ENCODE measurements around the gene USP31. TPM values are rescaled to one million over a fixed set of nuclear protein-coding genes. Genes with fewer than 3 reads are reported as not detected.

The USP31 gene
- total and polyA plus RNA-seq, 2 of the 13 experiments (the other 11 are each of a cell fraction or from before 2014, with no cell fraction given) = 22.5 to 23.3 TPM

GRCh38 chr16:23060458-23061320 is 88.6 kb downstream of the USP31 start (continued):
- peak; percentile 65 for TF ChIP-seq HNF1B (CRISPR knock-in tag; IDR thresholded peaks at IDR 0.05)
- TF ChIP-seq IRF2 (CRISPR knock-in tag; IDR thresholded peaks at IDR 0.05) = peak; percentile 40; the same call in 1 of the 2 replicates
- TF ChIP-seq HMGXB4 (CRISPR knock-in tag; IDR thresholded peaks at IDR 0.05; ENCODE audit: borderline replicate concordance in 1 of 2, low read depth in 1 of 2) = peak in 1 of 2 experiments; percentile 67; a peak in 2 of 4 replicates
- TF ChIP-seq ZSCAN5A (CRISPR knock-in tag; IDR thresholded peaks at IDR 0.05; ENCODE audit: borderline replicate concordance) = 0 out of 2 replicates have a peak, but pooled peaks have one; percentile 52

- H3K4me1 ChIP-seq (ENCODE audit: insufficient read depth, low read length) = no peaks in the 10 kb centered on the region
- in situ Hi-C loops (cut with HindIII; ENCODE audit: extremely low pct_ligation_motif_present, low pct_unique_long_range_greater_than_20kb) = no loop called here
- POLR2A ChIA-PET = no interaction called here
- BruUV-seq (replicated peaks) = no TSS peak
- H3K36me3 ChIP-seq (replicated peaks in 1 of 2; ENCODE audit: control insufficient read depth in 1 of 2, insufficient read depth in 2 of 2, low read length in 2 of 2) = no peaks in the 10 kb centered on the region
- intact Hi-C loops (cut with micrococcal nuclease; ENCODE audit: unreplicated experiment) = no loop called here
- DNase-seq (ENCODE audit: low spot score) (no peak), FAIRE-seq (no peak), ATAC-seq (peak; percentile 31)
- no peaks in the 10 kb centered on the region for H3K79me2 ChIP-seq (ENCODE audit: insufficient read depth, low read length)
- CTCF ChIA-PET (ENCODE audit: low intra/inter-chr PET ratio, low total read pairs) = interaction anchor here (2.5 kb wide), 1 partner anchor 161 kb away, joined by 22 read pairs; no protein-coding TSS in a partner anchor
- H4K20me1 ChIP-seq (ENCODE audit: insufficient read depth, low read length) = peaks cover 4% of the 10 kb centered on the region; the same call in 1 of the 2 replicates
- H2AFZ ChIP-seq (ENCODE audit: low read length) = no peak overlapping the region
- H3K27me3 ChIP-seq (ENCODE audit: control insufficient read depth in 1 of 2, insufficient read depth in 2 of 2, low read length in 2 of 2) = no peaks in the 10 kb centered on the region
- no peak overlapping the region for H3K27ac ChIP-seq (ENCODE audit: extremely low read length, insufficient read depth, low read length)
- no peak overlapping the region for H3K4me3 ChIP-seq (replicated peaks in 1 of 3; ENCODE audit: insufficient read depth in 1 of 3, low read depth in 2 of 3, low read length in 3 of 3)
- WGBS (ENCODE audit: low lambda C conversion rate) = 31% methylated on average over 5 of the region's 5 CpGs
- H3K9ac ChIP-seq (ENCODE audit: insufficient read depth, low read depth, low read length) = no peak overlapping the region
- H3K4me2 ChIP-seq (ENCODE audit: low read depth, low read length) = no peak overlapping the region
- H3K9me3 ChIP-seq (ENCODE audit: low read length) = no peaks in the 10 kb centered on the region
- TF ChIP-seq ZNF678 (CRISPR knock-in tag; IDR thresholded peaks at IDR 0.05) = no peak
- no peak for TF ChIP-seq ZSCAN25 (CRISPR knock-in tag; IDR thresholded peaks at IDR 0.05)
- TF ChIP-seq KLF16 (CRISPR knock-in tag; IDR thresholded peaks at IDR 0.05) = no peak
- TF ChIP-seq MIER2 (CRISPR knock-in tag; IDR thresholded peaks at IDR 0.05) = no peak
- no peak for TF ChIP-seq HNF4A (CRISPR knock-in tag; IDR thresholded peaks at IDR 0.05)
- no peak for TF ChIP-seq ZBTB10 (CRISPR knock-in tag; IDR thresholded peaks at IDR 0.05; ENCODE audit: borderline replicate concordance)
- no peak for TF ChIP-seq NCOA5 (CRISPR knock-in tag; IDR thresholded peaks at IDR 0.05)
- TF ChIP-seq PHF21A (CRISPR knock-in tag; IDR thresholded peaks at IDR 0.05) = no peak
Observed at GRCh38 chr16:23059433-23059832, 89.8 kb downstream of the USP31 start.

Data from HepG2 (cell line).